HEK293 (cell line): Measurements from ENCODE around the gene SNAPIN.

Experiments
- CTCF ChIA-PET: fragments of 350-600 bp; formaldehyde crosslinking; extraction: SDS; loops from one replicate; lab custom pipeline; 2021; ENCODE audit warnings: antibody characterized with exemption; lab: Yijun Ruan, JAX
- POLR2A ChIA-PET: fragments of 300-600 bp; formaldehyde crosslinking; extraction: SDS; loops from one replicate; lab custom pipeline; 2020; ENCODE audit warnings: antibody characterized with exemption, inconsistent platforms; lab: Yijun Ruan, JAX
- H3K27ac ChIP-seq: fragments of 200-500 bp; sonication (Bioruptor generic); 2 replicates; pipeline ENCODE4 v1.5.1; 2014; ENCODE audit warnings: low read depth, low read length, control low read depth, inconsistent platforms; ENCODE audit errors: extremely low read depth
- H3K36me3 ChIP-seq, 2 experiments: fragments of 200-500 bp in 1 of 2; sonication (Bioruptor generic) in 1 of 2; 1 replicate in 1 of 2; 2 replicates in 1 of 2; pipeline ENCODE4 v1.5.1; 2014 to 2017; ENCODE audit warnings: inconsistent platforms in 2 of 2, low read length in 2 of 2; ENCODE audit not compliant: control insufficient read depth in 2 of 2, insufficient read depth in 1 of 2
- H3K4me1 ChIP-seq: fragments of 200-500 bp; sonication (Bioruptor generic); 2 replicates; pipeline ENCODE4 v1.5.1; 2014; ENCODE audit warnings: mild to moderate bottlenecking, low read length, inconsistent platforms; ENCODE audit not compliant: control insufficient read depth, insufficient read depth
- H3K4me3 ChIP-seq: 2 replicates; pipeline ENCODE4 v1.5.1; 2011; ENCODE audit warnings: low read depth, mild to moderate bottlenecking, control low read depth, low read length, moderate library complexity
- H3K9me3 ChIP-seq: fragments of 200-500 bp; sonication (Bioruptor generic); 2 replicates; pipeline ENCODE4 v1.5.1; 2014; ENCODE audit warnings: low read depth, low read length, inconsistent platforms; ENCODE audit not compliant: control insufficient read depth, insufficient read depth
- EGR2 ChIP-seq: fragments of 450-650 bp; formaldehyde crosslinking; IDR thresholded peaks from 2 replicates; pipeline ENCODE4 v1.5.1; 2016; ENCODE audit warnings: low read depth, missing biosample characterization, missing genetic modification characterization
- GLIS2 ChIP-seq: fragments of 450-650 bp; formaldehyde crosslinking; IDR thresholded peaks from 2 replicates; pipeline ENCODE4 v1.5.1; 2016; ENCODE audit warnings: missing biosample characterization, missing genetic modification characterization
- KLF17 ChIP-seq: fragments of 450-650 bp; formaldehyde crosslinking; IDR thresholded peaks from 2 replicates; pipeline ENCODE4 v1.5.1; 2016; ENCODE audit warnings: missing biosample characterization, missing genetic modification characterization
- KLF8 ChIP-seq: fragments of 450-650 bp; formaldehyde crosslinking; IDR thresholded peaks from 2 replicates; pipeline ENCODE4 v1.5.1; 2016; ENCODE audit warnings: missing biosample characterization, missing genetic modification characterization
- KLF9 ChIP-seq: fragments of 450-650 bp; formaldehyde crosslinking; IDR thresholded peaks from 2 replicates; pipeline ENCODE4 v1.5.1; 2016; ENCODE audit warnings: missing biosample characterization, missing genetic modification characterization, low read depth
- MEIS1 ChIP-seq: sonication (generic); formaldehyde crosslinking; IDR thresholded peaks from 2 replicates; pipeline ENCODE4 v1.8.1; 2022; ENCODE audit warnings: missing genetic modification reagents, mild to moderate bottlenecking, borderline replicate concordance
- SCRT1 ChIP-seq: fragments of 450-650 bp; formaldehyde crosslinking; IDR thresholded peaks from 2 replicates; pipeline ENCODE4 v1.5.1; 2016; ENCODE audit warnings: missing biosample characterization, missing genetic modification characterization, borderline replicate concordance
- ZBTB48 ChIP-seq: fragments of 450-650 bp; formaldehyde crosslinking; IDR thresholded peaks from 2 replicates; pipeline ENCODE4 v1.5.1; 2016; ENCODE audit warnings: missing biosample characterization, missing genetic modification characterization
- ZBTB7A ChIP-seq: fragments of 450-650 bp; formaldehyde crosslinking; IDR thresholded peaks from 2 replicates; pipeline ENCODE4 v1.5.1; 2016; ENCODE audit warnings: low read depth, missing biosample characterization, missing genetic modification characterization
- ZNF114 ChIP-seq: fragments of 450-650 bp; formaldehyde crosslinking; IDR thresholded peaks from 2 replicates; pipeline ENCODE4 v1.5.0; 2017; ENCODE audit warnings: missing biosample characterization, missing genetic modification characterization
- ZNF140 ChIP-seq: fragments of 450-650 bp; formaldehyde crosslinking; IDR thresholded peaks from 2 replicates; pipeline ENCODE4 v1.5.1; 2016; ENCODE audit warnings: missing biosample characterization, missing genetic modification characterization
- ZNF16 ChIP-seq: fragments of 450-650 bp; formaldehyde crosslinking; IDR thresholded peaks from 2 replicates; pipeline ENCODE4 v1.5.1; 2016; ENCODE audit warnings: low read depth, missing biosample characterization, missing genetic modification characterization
- ZNF169 ChIP-seq: fragments of 450-650 bp; formaldehyde crosslinking; IDR thresholded peaks from 2 replicates; pipeline ENCODE4 v1.5.1; 2016; ENCODE audit warnings: missing biosample characterization, missing genetic modification characterization
- ZNF202 ChIP-seq: fragments of 450-650 bp; formaldehyde crosslinking; IDR thresholded peaks from 2 replicates; pipeline ENCODE4 v1.5.1; 2016; ENCODE audit warnings: missing biosample characterization, missing genetic modification characterization, borderline replicate concordance
- ZNF24 ChIP-seq: fragments of 450-650 bp; formaldehyde crosslinking; IDR thresholded peaks from 2 replicates; pipeline ENCODE4 v1.5.1; 2016; ENCODE audit warnings: missing biosample characterization, missing genetic modification characterization
- ZNF274 ChIP-seq, 2 experiments: fragments of 200-500 bp in 1 of 2; fragments of 450-650 bp in 1 of 2; sonication (Bioruptor generic) in 1 of 2; formaldehyde crosslinking in 1 of 2; IDR thresholded peaks; 2 replicates each; pipeline versions ENCODE4 v1.5.1 to v1.6.1; 2014 to 2016; ENCODE audit warnings: borderline replicate concordance in 1 of 2, inconsistent platforms in 1 of 2, low read length in 1 of 2, missing biosample characterization in 1 of 2, missing genetic modification characterization in 1 of 2
- ZNF292 ChIP-seq: fragments of 450-650 bp; formaldehyde crosslinking; IDR thresholded peaks from 2 replicates; pipeline ENCODE4 v1.5.1; 2016; ENCODE audit warnings: low read depth, missing biosample characterization, missing genetic modification characterization, borderline replicate concordance
- ZNF426 ChIP-seq: fragments of 450-650 bp; formaldehyde crosslinking; IDR thresholded peaks from 2 replicates; pipeline ENCODE4 v1.5.1; 2017; ENCODE audit warnings: missing biosample characterization, missing genetic modification characterization, mild to moderate bottlenecking, inconsistent platforms, moderate library complexity
- ZNF433 ChIP-seq: fragments of 450-650 bp; formaldehyde crosslinking; IDR thresholded peaks from 2 replicates; pipeline ENCODE4 v1.5.1; 2016; ENCODE audit warnings: missing biosample characterization, missing genetic modification characterization, low read depth
- ZNF48 ChIP-seq: fragments of 450-650 bp; formaldehyde crosslinking; IDR thresholded peaks from 2 replicates; pipeline ENCODE4 v1.5.1; 2016; ENCODE audit warnings: missing biosample characterization, missing genetic modification characterization
- ZNF513 ChIP-seq: fragments of 450-650 bp; IDR thresholded peaks from 2 replicates; pipeline ENCODE4 v1.5.1; 2018; ENCODE audit warnings: missing biosample characterization, missing genetic modification characterization
- ZNF529 ChIP-seq: fragments of 450-650 bp; formaldehyde crosslinking; IDR thresholded peaks from 2 replicates; pipeline ENCODE4 v1.5.1; 2017; ENCODE audit warnings: missing genetic modification characterization, missing biosample characterization; ENCODE audit not compliant: insufficient replicate concordance
- ZNF558 ChIP-seq: fragments of 450-650 bp; formaldehyde crosslinking; IDR thresholded peaks from 2 replicates; pipeline ENCODE4 v1.5.1; 2016; ENCODE audit warnings: missing biosample characterization, missing genetic modification characterization
- ZNF571 ChIP-seq: fragments of 450-650 bp; formaldehyde crosslinking; IDR thresholded peaks from 2 replicates; pipeline ENCODE4 v1.5.0; 2017; ENCODE audit warnings: missing biosample characterization, missing genetic modification characterization
- ZNF596 ChIP-seq: fragments of 450-650 bp; IDR thresholded peaks from 2 replicates; pipeline ENCODE4 v1.5.0; 2018; ENCODE audit warnings: missing biosample characterization, mild to moderate bottlenecking, missing genetic modification characterization, moderate library complexity
- ZNF621 ChIP-seq: fragments of 450-650 bp; formaldehyde crosslinking; IDR thresholded peaks from 2 replicates; pipeline ENCODE4 v1.5.1; 2017; ENCODE audit warnings: missing biosample characterization, missing genetic modification characterization
- ZNF660 ChIP-seq: fragments of 450-650 bp; IDR thresholded peaks from 2 replicates; pipeline ENCODE4 v1.5.1; 2018; ENCODE audit warnings: missing biosample characterization, mild to moderate bottlenecking, missing genetic modification characterization
- ZNF791 ChIP-seq: fragments of 450-650 bp; formaldehyde crosslinking; IDR thresholded peaks from 2 replicates; pipeline ENCODE4 v1.5.1; 2016; ENCODE audit warnings: missing biosample characterization, missing genetic modification characterization

Gene SNAPIN

GRCh38 chr1:153640861-153641260 is 17.6 kb upstream of the SNAPIN start:
- POLR2A ChIA-PET = interaction anchor here (0.7 to 2.2 kb wide), 2 partner anchors 13 to 48 kb away, joined by 3 to 6 read pairs; partner anchors contain the start of genes S100A1 and S100A13

GRCh38 chr1:153642161-153642560 is 16.3 kb upstream of the SNAPIN start:
- ChIA-PET POLR2A (interaction anchor here (3.4 kb wide), 1 partner anchor 8 kb away, joined by 34 read pairs; the partner anchor contains the start of gene CHTOP), CTCF (interaction anchor here (0.6 to 1.3 kb wide), 4 partner anchors 14 to 130 kb away, joined by 3 to 6 read pairs (median 4); partner anchors contain the start of genes S100A13 and S100A16)
- Histone ChIP-seq H3K9me3 (no peaks in the 10 kb centered on the region), H3K27ac (no peak overlapping the region), H3K4me3 (no peak overlapping the region), H3K4me1 (no peaks in the 10 kb centered on the region), H3K36me3 (peaks cover 67 to 100% of the 10 kb centered on the region in 2 experiments)
- TF ChIP-seq GLIS2 (tag by site-specific recombination) (no peak), ZNF571 (no peak)

More at GRCh38 chr1:153640861-153641260, 17.6 kb upstream of the SNAPIN start:
- H3K4me1 ChIP-seq = no peaks in the 10 kb centered on the region
- TF ChIP-seq KLF8 = no peak
- no peak for TF ChIP-seq ZNF596
- TF ChIP-seq ZNF558 (tag by site-specific recombination) = no peak
- TF ChIP-seq ZNF660 = no peak
- TF ChIP-seq ZNF48 = no peak
- TF ChIP-seq ZBTB48 (tag by site-specific recombination) = no peak
- TF ChIP-seq ZNF169 (tag by site-specific recombination) = no peak
- no peak for TF ChIP-seq ZNF513 (tag by site-specific recombination)
- no peak for TF ChIP-seq ZNF529 (tag by site-specific recombination)
- no peak for TF ChIP-seq KLF17 (tag by site-specific recombination)
- TF ChIP-seq ZBTB7A (tag by site-specific recombination) = no peak
- TF ChIP-seq ZNF202 (tag by site-specific recombination) = no peak
- no peak for TF ChIP-seq ZNF114 (tag by site-specific recombination)
- TF ChIP-seq EGR2 (tag by site-specific recombination) = no peak
- no peak for TF ChIP-seq MEIS1
- TF ChIP-seq ZNF426 (tag by site-specific recombination) = no peak
- TF ChIP-seq, all 188 proteins: peak for 0
- peaks cover 78 to 100% of the 10 kb centered on the region in 2 experiments for H3K36me3 ChIP-seq
- CTCF ChIA-PET = interaction anchor here (0.7 to 2.7 kb wide), 3 partner anchors 14 to 287 kb away, joined by 3 to 11 read pairs (median 3); partner anchors contain the start of gene S100A13
- H3K4me3 ChIP-seq = no peak overlapping the region
- no peaks in the 10 kb centered on the region for H3K9me3 ChIP-seq
- H3K27ac ChIP-seq = no peak overlapping the region

- Histone ChIP-seq H3K27ac (no peak overlapping the region), H3K9me3 (no peaks in the 10 kb centered on the region), H3K36me3 (peaks cover 64 to 94% of the 10 kb centered on the region in 2 experiments), H3K4me1 (no peaks in the 10 kb centered on the region), H3K4me3 (no peak overlapping the region)
- ChIA-PET CTCF (interaction anchor here (0.5 to 1.7 kb wide), 4 partner anchors 16 to 1272 kb away, joined by 5 to 7 read pairs (median 6); partner anchors contain the start of genes S100A1 and S100A13), POLR2A (interaction anchor here (0.6 to 3.4 kb wide), 6 partner anchors 9 to 86 kb away, joined by 3 to 34 read pairs (median 4); partner anchors contain the start of genes CHTOP, S100A13 and SNAPIN)
- TF ChIP-seq ZNF571 (no peak), SCRT1 (no peak), ZNF24 (tag by site-specific recombination) (no peak), ZNF292 (tag by site-specific recombination) (no peak), ZNF433 (no peak), ZNF140 (tag by site-specific recombination) (no peak), ZNF621 (tag by site-specific recombination) (no peak), KLF9 (no peak), ZNF791 (tag by site-specific recombination) (no peak), ZNF426 (tag by site-specific recombination) (no peak), ZNF16 (tag by site-specific recombination) (no peak), ZNF274 (IDR thresholded peaks at IDR 0.05; ENCODE audit: low read length) (no peak), ZNF274 (tag by site-specific recombination; IDR thresholded peaks at IDR 0.05; ENCODE audit: borderline replicate concordance) (no peak)
Observed at GRCh38 chr1:153643100-153643499, 15.4 kb upstream of the SNAPIN start.
